GM12878 (cell line): ENCODE results near the gene RPL10A. TPM values are rescaled to one million over a fixed set of nuclear protein-coding genes. Genes with fewer than 3 reads are reported as not detected.

Experiments
- ATAC-seq: fragments of 200-7000 bp; cut with Tn5 transposase; 3 replicates; pipeline ENCODE4 v1.9.1; 2020; ENCODE audit warnings: mild to moderate bottlenecking, moderate library complexity
- BruUV-seq: library from RNA; stranded (reverse); fragments of 400-500 nt; replicated peaks from 2 replicates; lab custom pipeline; 2021; lab: Mats Ljungman, UMichigan
- CTCF ChIA-PET: fragments of 300-600 bp; sonication (Branson Sonifier 250); formaldehyde crosslinking; extraction: SDS; loops from one replicate; lab custom pipeline; 2021; ENCODE audit warnings: inconsistent platforms; lab: Yijun Ruan, JAX
- POLR2A ChIA-PET: fragments of 350-600 bp; formaldehyde crosslinking; extraction: SDS; loops from one replicate; lab custom pipeline; 2021; ENCODE audit warnings: inconsistent platforms; lab: Charles Lee
- RAD21 ChIA-PET: fragments of 300-600 bp; sonication (Branson Sonifier 250); formaldehyde crosslinking; loops from one replicate; lab custom pipeline; 2023; ENCODE audit warnings: antibody characterized with exemption; ENCODE audit not compliant: unreplicated experiment; lab: Charles Lee
- SMC1A ChIA-PET: fragments of 300-600 bp; sonication (Branson Sonifier 250); formaldehyde crosslinking; loops from one replicate; lab custom pipeline; 2023; ENCODE audit not compliant: unreplicated experiment, uncharacterized antibody; lab: Charles Lee
- DNase-seq: peaks from one replicate; pipeline ENCODE4 v3.0.0-alpha.2; 2011; ENCODE audit warnings: low read depth, low spot score
- FAIRE-seq: peaks from 3 replicates; lab custom pipeline; 2011; peaks lifted over from hg19 to GRCh38; lab: Jason Lieb, UNC
- H2AFZ ChIP-seq: 2 replicates; pipeline ENCODE4 v1.6.0; 2011; ENCODE audit warnings: low read depth, low read length, control low read depth; ENCODE audit not compliant: control insufficient read depth
- H3K27ac ChIP-seq: 2 replicates; pipeline ENCODE4 v1.5.1; 2011; ENCODE audit warnings: control low read depth; ENCODE audit not compliant: control insufficient read depth, insufficient read depth
- H3K27me3 ChIP-seq, 2 experiments: replicated peaks in 1 of 2; 2 replicates each; pipeline versions ENCODE4 v1.6.0 to v1.6.1; 2011; ENCODE audit warnings: low read length in 1 of 2; ENCODE audit not compliant: control insufficient read depth in 2 of 2, insufficient read depth in 2 of 2
- H3K36me3 ChIP-seq, 2 experiments: 2 replicates each; pipeline ENCODE4 v1.5.1; 2011; ENCODE audit warnings: low read length in 1 of 2; ENCODE audit not compliant: control insufficient read depth in 2 of 2, insufficient read depth in 2 of 2
- H3K4me1 ChIP-seq: 2 replicates; pipeline ENCODE4 v1.6.1; 2011; ENCODE audit warnings: mild to moderate bottlenecking, low read length, moderate library complexity, mixed read lengths; ENCODE audit not compliant: control insufficient read depth, insufficient read depth
- H3K4me2 ChIP-seq: 2 replicates; pipeline ENCODE4 v1.6.0; 2011; ENCODE audit warnings: control low read depth; ENCODE audit not compliant: control insufficient read depth, insufficient read depth
- H3K4me3 ChIP-seq: fragments of 200-600 bp; sonication (generic); 2 replicates; pipeline ENCODE4 v1.5.1; 2016
- H3K79me2 ChIP-seq: 2 replicates; pipeline ENCODE4 v1.6.0; 2011; ENCODE audit warnings: low read length; ENCODE audit not compliant: control insufficient read depth, insufficient read depth
- H3K9ac ChIP-seq: 2 replicates; pipeline ENCODE4 v1.8.0; 2011; ENCODE audit warnings: low read length, control low read depth, mixed read lengths; ENCODE audit not compliant: control insufficient read depth, insufficient read depth
- H3K9me3 ChIP-seq: replicated peaks from 3 replicates; pipeline ENCODE4 v1.5.1; 2011; ENCODE audit warnings: mild to moderate bottlenecking, low read length; ENCODE audit not compliant: control insufficient read depth, insufficient read depth
- H4K20me1 ChIP-seq: 2 replicates; pipeline ENCODE4 v1.6.0; 2011; ENCODE audit not compliant: control insufficient read depth, insufficient read depth
- BMI1 ChIP-seq: fragments of 450-650 bp; IDR thresholded peaks from 2 replicates; pipeline ENCODE4 v1.6.1; 2016; ENCODE audit warnings: mild to moderate bottlenecking, moderate library complexity, borderline replicate concordance
- CREB1 ChIP-seq: IDR thresholded peaks from 2 replicates; pipeline ENCODE4 v1.6.1; 2012; ENCODE audit warnings: low read depth, mild to moderate bottlenecking, inconsistent platforms
- FOXK2 ChIP-seq: fragments of 450-650 bp; IDR thresholded peaks from 2 replicates; pipeline ENCODE4 v1.6.1; 2017; ENCODE audit warnings: mild to moderate bottlenecking, moderate library complexity
- FOXM1 ChIP-seq: IDR thresholded peaks from 2 replicates; pipeline ENCODE4 v1.6.1; 2012; ENCODE audit warnings: low read depth, mild to moderate bottlenecking, inconsistent platforms, low read length, moderate library complexity
- HDGF ChIP-seq: fragments of 450-650 bp; IDR thresholded peaks from 2 replicates; pipeline ENCODE4 v1.6.1; 2016; ENCODE audit warnings: antibody characterized with exemption
- MTA2 ChIP-seq: fragments of 450-650 bp; IDR thresholded peaks from 2 replicates; pipeline ENCODE4 v1.6.1; 2016; ENCODE audit warnings: low read depth, mild to moderate bottlenecking, moderate library complexity
- NFYA ChIP-seq: IDR thresholded peaks from 2 replicates; pipeline ENCODE4 v1.6.1; 2011; ENCODE audit warnings: low read depth, mild to moderate bottlenecking, low read length, improper control_type of control experiment, borderline replicate concordance
- POU2F2 ChIP-seq: IDR thresholded peaks from 3 replicates; pipeline ENCODE4 v1.6.1; 2011; ENCODE audit warnings: low read depth, mild to moderate bottlenecking, low read length, borderline replicate concordance
- PRDM15 ChIP-seq: fragments of 450-650 bp; formaldehyde crosslinking; IDR thresholded peaks from 2 replicates; pipeline ENCODE4 v1.4.0; 2020; ENCODE audit warnings: mild to moderate bottlenecking, moderate library complexity
- RAD21 ChIP-seq: IDR thresholded peaks from 2 replicates; pipeline ENCODE4 v1.6.1; 2011; ENCODE audit warnings: mild to moderate bottlenecking, low read depth, low read length, moderate library complexity; ENCODE audit not compliant: insufficient read depth
- RAD51 ChIP-seq: fragments of 450-650 bp; IDR thresholded peaks from 2 replicates; pipeline ENCODE4 v1.6.1; 2016; ENCODE audit warnings: moderate library complexity, mild to moderate bottlenecking, inconsistent platforms
- REST ChIP-seq: IDR thresholded peaks from 2 replicates; pipeline ENCODE4 v1.6.1; 2012; ENCODE audit warnings: mild to moderate bottlenecking, low read depth, low read length
- RUNX3 ChIP-seq: IDR thresholded peaks from 2 replicates; pipeline ENCODE4 v1.6.1; 2012; ENCODE audit warnings: low read length, inconsistent platforms
- SIN3A ChIP-seq: IDR thresholded peaks from 2 replicates; pipeline ENCODE4 v1.6.1; 2012; ENCODE audit warnings: low read depth, low read length, improper control_type of control experiment
- ZBED1 ChIP-seq: IDR thresholded peaks from 2 replicates; pipeline ENCODE4 v1.6.1; 2016; ENCODE audit warnings: borderline replicate concordance
- WGBS: methylation state at CpG from one replicate; pipeline ENCODE4 v1.1.6; 2016; ENCODE audit warnings: low lambda C conversion rate; ENCODE audit not compliant: insufficient replicate concordance, insufficient coverage; ENCODE audit errors: missing lambda C conversion rate; 5-methylcytosine and 5-hydroxymethylcytosine counted together
- in situ Hi-C: fragments of 300-500 bp; cut with MboI; formaldehyde crosslinking; loops from 9 replicates; pipeline ENCODE4 v1.14.3; 2018; ENCODE audit warnings: mixed read lengths
- intact Hi-C: fragments of 100-400 bp; cut with micrococcal nuclease; formaldehyde crosslinking; loops from one replicate; pipeline ENCODE4 v1.14.2; 2022; ENCODE audit not compliant: unreplicated experiment
- polyA plus RNA-seq, 11 experiments: library from polyadenylated mRNA; depleted of rRNA in 4 of 11; unstranded in 6 of 11; stranded (reverse) in 5 of 11; fragments of >200 nt; fragmentation: Nextera tagmentation in 4 of 11; fragmentation: Illumina TruSeq in 1 of 11; extraction: Ambion mirVana in 4 of 11; extraction: Trizol in 1 of 11; gene quantifications; 1 replicate in 1 of 11; 2 replicates in 10 of 11; pipeline versions ENCODE4 v1.2.1 to v1.2.3, GENCODE V29; 2011 to 2016; ENCODE audit warnings: inconsistent platforms in 2 of 11, missing spikeins in 2 of 11, low read depth in 1 of 11
- total RNA-seq, 4 experiments: library from RNA; depleted of rRNA in 3 of 4; stranded (reverse); fragments of >200 nt in 3 of 4; fragmentation: Illumina TruSeq in 1 of 4; extraction: Trizol in 1 of 4; gene quantifications; 2 replicates each; pipeline versions ENCODE4 v1.2.1 to v1.2.3, GENCODE V29; 2013 to 2021

The RPL10A gene
- total and polyA plus RNA-seq, 10 of the 15 experiments (the other 5 are each of a cell fraction or from before 2014, with no cell fraction given), result 833 to 4,029 (median 2,795) TPM

GRCh38 chr6:35443341-35444030, 24.7 kb upstream of the RPL10A start:
- Histone ChIP-seq H3K4me3 (no peak overlapping the region), H3K4me2 (no peak overlapping the region)
- POLR2A ChIA-PET, result no interaction called here
- in situ Hi-C loops, result no loop called here
- TF ChIP-seq REST, result no peak
- TF ChIP-seq FOXK2, result no peak
- TF ChIP-seq RUNX3, result no peak
- no peak for TF ChIP-seq RAD51
- no peak for TF ChIP-seq ZBED1
- TF ChIP-seq BMI1, result no peak
- no peak for TF ChIP-seq SIN3A
- no peak for TF ChIP-seq NFYA
- TF ChIP-seq CREB1, result no peak
- TF ChIP-seq FOXM1, result no peak
- TF ChIP-seq MTA2, result no peak
- no peak for TF ChIP-seq HDGF
- TF ChIP-seq POU2F2, result no peak
- no peak for TF ChIP-seq PRDM15
- no peak for TF ChIP-seq RAD21
- TF ChIP-seq, all 136 proteins: peak for 0
- H2AFZ ChIP-seq, result no peak overlapping the region
- intact Hi-C loops, result no loop called here
- no peaks in the 10 kb centered on the region for H3K4me1 ChIP-seq
- no TSS peak for BruUV-seq
- H3K27me3 ChIP-seq, result no peaks in the 10 kb centered on the region
- H4K20me1 ChIP-seq, result no peaks in the 10 kb centered on the region
- RAD21 ChIA-PET, result interaction anchor here (1.6 kb wide), 1 partner anchor 99 kb away, joined by 4 read pairs; no protein-coding TSS in a partner anchor
- WGBS, result 54% methylated on average over 9 of the region's 9 CpGs
- no peak for DNase-seq
- no peak for ATAC-seq
- no peak overlapping the region for H3K9ac ChIP-seq
- H3K27ac ChIP-seq, result no peak overlapping the region
- no peak for FAIRE-seq
- H3K36me3 ChIP-seq, result no peaks in the 10 kb centered on the region
- CTCF ChIA-PET, result interaction anchor here (0.8 to 0.9 kb wide), 3 partner anchors 14 to 101 kb away, joined by 3 to 4 read pairs (median 4); partner anchors contain the start of genes PPARD and RPL10A
- SMC1A ChIA-PET, result interaction anchor here (1.0 to 1.7 kb wide), 3 partner anchors 100 to 148 kb away, joined by 3 to 4 read pairs (median 3); no protein-coding TSS in a partner anchor
- H3K79me2 ChIP-seq, result no peaks in the 10 kb centered on the region
- H3K9me3 ChIP-seq, result no peaks in the 10 kb centered on the region
